HepG2 (cell line): ENCODE measurements around the gene CDKN1A. TPM values are rescaled to one million over a fixed set of nuclear protein-coding genes. Genes with fewer than 3 reads are reported as not detected.

Source experiments
- ATAC-seq: fragments of 200-7000 bp; cut with Tn5 transposase; 3 replicates; pipeline ENCODE4 v1.9.1; 2020; ENCODE audit warnings: mild to moderate bottlenecking, moderate library complexity
- BruUV-seq: library from RNA; stranded (reverse); fragments of 400-500 nt; replicated peaks from 2 replicates; lab custom pipeline; 2021; lab: Mats Ljungman, UMichigan
- CTCF ChIA-PET: fragments of 300-600 bp; formaldehyde crosslinking; extraction: SDS; loops from one replicate; lab custom pipeline; 2021; ENCODE audit warnings: low total read pairs, inconsistent platforms, low intra/inter-chr PET ratio; lab: Yijun Ruan, JAX
- POLR2A ChIA-PET: fragments of 350-600 bp; sonication (Branson Sonifier 250); formaldehyde crosslinking; loops from one replicate; lab custom pipeline; 2020; ENCODE audit warnings: antibody characterized with exemption, inconsistent platforms; lab: Yijun Ruan, JAX
- DNase-seq: peaks from one replicate; pipeline ENCODE4 v3.0.0-alpha.2; 2015; ENCODE audit warnings: low spot score
- FAIRE-seq: peaks from 3 replicates; lab custom pipeline; 2011; peaks lifted over from hg19 to GRCh38; lab: Jason Lieb, UNC
- H2AFZ ChIP-seq: one replicate; pipeline ENCODE4 v1.6.1; 2011; ENCODE audit warnings: low read length, inconsistent platforms
- H3K27ac ChIP-seq: fragments of 300-600 bp; 3 replicates; pipeline ENCODE4 v1.8.0; 2011; ENCODE audit warnings: mixed run types, mild to moderate bottlenecking, mixed read lengths, low read length, inconsistent platforms; ENCODE audit not compliant: insufficient read depth; ENCODE audit errors: extremely low read length
- H3K27me3 ChIP-seq, 2 experiments: fragments of 200-600 bp in 1 of 2; 2 replicates in 1 of 2; 3 replicates in 1 of 2; pipeline versions ENCODE4 v1.6.0 to v1.8.0; 2011; ENCODE audit warnings: low read length in 2 of 2, mild to moderate bottlenecking in 2 of 2, moderate library complexity in 2 of 2, inconsistent platforms in 1 of 2; ENCODE audit not compliant: insufficient read depth in 2 of 2, control insufficient read depth in 1 of 2
- H3K36me3 ChIP-seq, 2 experiments: fragments of 200-600 bp in 1 of 2; replicated peaks in 1 of 2; 2 replicates in 1 of 2; 3 replicates in 1 of 2; pipeline versions ENCODE4 v1.5.1 to v1.8.0; 2011; ENCODE audit warnings: low read length in 2 of 2, inconsistent platforms in 1 of 2; ENCODE audit not compliant: insufficient read depth in 2 of 2, control insufficient read depth in 1 of 2
- H3K4me1 ChIP-seq: 2 replicates; pipeline ENCODE4 v1.5.1; 2012; ENCODE audit warnings: low read length, inconsistent platforms; ENCODE audit not compliant: insufficient read depth
- H3K4me2 ChIP-seq: 2 replicates; pipeline ENCODE4 v1.6.0; 2011; ENCODE audit warnings: low read depth, low read length, inconsistent platforms
- H3K4me3 ChIP-seq, 3 experiments: fragments of 200-600 bp in 1 of 3; sonication (generic), shearing (Covaris generic) in 1 of 3; replicated peaks in 1 of 3; 2 replicates each; pipeline ENCODE4 v1.5.1; 2011 to 2016; ENCODE audit warnings: low read length in 3 of 3, inconsistent platforms in 2 of 3, low read depth in 2 of 3, mild to moderate bottlenecking in 2 of 3, control low read depth in 1 of 3, mixed read lengths in 1 of 3; ENCODE audit not compliant: insufficient read depth in 1 of 3
- H3K79me2 ChIP-seq: one replicate; pipeline ENCODE4 v1.6.1; 2011; ENCODE audit warnings: low read length, inconsistent platforms; ENCODE audit not compliant: insufficient read depth
- H3K9ac ChIP-seq: 2 replicates; pipeline ENCODE4 v1.6.0; 2011; ENCODE audit warnings: mild to moderate bottlenecking, low read depth, low read length, inconsistent platforms; ENCODE audit not compliant: insufficient read depth
- H3K9me3 ChIP-seq: 2 replicates; pipeline ENCODE4 v1.5.1; 2012; ENCODE audit warnings: mild to moderate bottlenecking, low read length
- H4K20me1 ChIP-seq: 2 replicates; pipeline ENCODE4 v1.6.0; 2011; ENCODE audit warnings: inconsistent platforms, mild to moderate bottlenecking, low read length, moderate library complexity; ENCODE audit not compliant: insufficient read depth
- ZNF569 ChIP-seq: sonication (generic); formaldehyde crosslinking; IDR thresholded peaks from 2 replicates; pipeline ENCODE4 v1.5.0; 2020; ENCODE audit warnings: mild to moderate bottlenecking, missing genetic modification reagents, moderate library complexity, borderline replicate concordance
- WGBS: methylation state at CpG from one replicate; pipeline ENCODE4 v1.1.6; 2017; ENCODE audit warnings: low lambda C conversion rate; 5-methylcytosine and 5-hydroxymethylcytosine counted together
- in situ Hi-C: cut with HindIII; loops from 2 replicates; pipeline ENCODE4 v1.10.0; 2017; ENCODE audit warnings: low pct_unique_long_range_greater_than_20kb; ENCODE audit not compliant: extremely low pct_ligation_motif_present
- intact Hi-C: fragments of 100-400 bp; cut with micrococcal nuclease; formaldehyde crosslinking; loops from one replicate; pipeline ENCODE4 v1.10.0; 2022; ENCODE audit not compliant: unreplicated experiment
- polyA plus RNA-seq, 8 experiments: library from polyadenylated mRNA; depleted of rRNA in 3 of 8; stranded (reverse) in 7 of 8; unstranded in 1 of 8; fragments of >200 nt; fragmentation: Illumina TruSeq in 4 of 8; extraction: Trizol in 4 of 8; gene quantifications; 2 replicates each; pipeline versions ENCODE4 v1.2.1 to v1.2.3, GENCODE V29; 2011 to 2016; ENCODE audit warnings: low read depth in 4 of 8, missing spikeins in 1 of 8, mixed read lengths in 1 of 8; ENCODE audit not compliant: insufficient read depth in 1 of 8
- total RNA-seq, 5 experiments: library from RNA; depleted of rRNA; stranded (reverse); fragments of >200 nt; fragmentation: Illumina TruSeq; extraction: Trizol; gene quantifications; 2 replicates each; pipeline ENCODE4 v1.2.3, GENCODE V29; 2016; ENCODE audit warnings: low read depth in 1 of 5
- TF ChIP-seq, protein P1 (sequence below): sonication (generic); formaldehyde crosslinking; IDR thresholded peaks from 2 replicates; pipeline ENCODE4 v1.5.1; 2020; ENCODE audit warnings: mild to moderate bottlenecking, missing genetic modification reagents, moderate library complexity

The CDKN1A gene
- total and polyA plus RNA-seq, 2 of the 13 experiments (the other 11 are each of a cell fraction or from before 2014, with no cell fraction given), result 60.7 to 92.1 TPM

DNA sequence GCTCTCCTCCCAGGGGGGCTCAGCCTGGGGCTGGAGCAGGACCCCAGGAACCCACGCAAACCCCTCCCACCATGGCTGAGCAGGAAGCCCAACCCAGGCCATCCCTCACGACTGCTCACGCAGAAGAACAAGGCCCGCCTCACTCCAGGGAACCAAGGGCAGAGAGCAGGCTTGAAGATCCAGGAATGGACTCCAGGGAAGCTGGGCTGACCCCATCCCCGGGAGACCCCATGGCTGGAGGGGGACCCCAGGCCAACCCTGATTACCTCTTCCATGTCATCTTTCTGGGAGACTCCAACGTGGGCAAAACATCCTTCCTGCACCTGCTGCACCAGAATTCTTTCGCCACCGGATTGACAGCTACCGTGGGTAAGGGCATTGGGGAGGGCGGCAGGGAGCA is 43.9 kb downstream of the CDKN1A start:
- WGBS, result 40% methylated on average over 7 of the region's 10 CpGs
- intact Hi-C loops (loop anchor here (5.0 kb wide), 1 partner anchor 40 kb away; no protein-coding TSS in a partner anchor), in situ Hi-C loops (loop anchor here (5.0 kb wide), 1 partner anchor 100 kb away; no protein-coding TSS in a partner anchor)

More for the DNA sequence above, 43.9 kb downstream of the CDKN1A start:
- ATAC-seq (no peak), FAIRE-seq (no peak), DNase-seq (no peak)
- no peaks in the 10 kb centered on the region for H3K36me3 ChIP-seq
- H3K27me3 ChIP-seq, result peaks cover 7 to 50% of the 10 kb centered on the region in 2 experiments; a peak in 4 of 5 replicates
- BruUV-seq, result no TSS peak
- H3K79me2 ChIP-seq, result no peaks in the 10 kb centered on the region
- H3K9ac ChIP-seq, result no peak overlapping the region
- POLR2A ChIA-PET, result no interaction called here
- no peaks in the 10 kb centered on the region for H4K20me1 ChIP-seq
- H2AFZ ChIP-seq, result no peak overlapping the region
- H3K4me2 ChIP-seq, result no peak overlapping the region
- CTCF ChIA-PET, result interaction anchor here (4.1 kb wide), 1 partner anchor 98 kb away, joined by 59 read pairs; no protein-coding TSS in a partner anchor
- no peak overlapping the region for H3K4me3 ChIP-seq
- H3K27ac ChIP-seq, result no peak overlapping the region
- TF ChIP-seq, protein P1, sequence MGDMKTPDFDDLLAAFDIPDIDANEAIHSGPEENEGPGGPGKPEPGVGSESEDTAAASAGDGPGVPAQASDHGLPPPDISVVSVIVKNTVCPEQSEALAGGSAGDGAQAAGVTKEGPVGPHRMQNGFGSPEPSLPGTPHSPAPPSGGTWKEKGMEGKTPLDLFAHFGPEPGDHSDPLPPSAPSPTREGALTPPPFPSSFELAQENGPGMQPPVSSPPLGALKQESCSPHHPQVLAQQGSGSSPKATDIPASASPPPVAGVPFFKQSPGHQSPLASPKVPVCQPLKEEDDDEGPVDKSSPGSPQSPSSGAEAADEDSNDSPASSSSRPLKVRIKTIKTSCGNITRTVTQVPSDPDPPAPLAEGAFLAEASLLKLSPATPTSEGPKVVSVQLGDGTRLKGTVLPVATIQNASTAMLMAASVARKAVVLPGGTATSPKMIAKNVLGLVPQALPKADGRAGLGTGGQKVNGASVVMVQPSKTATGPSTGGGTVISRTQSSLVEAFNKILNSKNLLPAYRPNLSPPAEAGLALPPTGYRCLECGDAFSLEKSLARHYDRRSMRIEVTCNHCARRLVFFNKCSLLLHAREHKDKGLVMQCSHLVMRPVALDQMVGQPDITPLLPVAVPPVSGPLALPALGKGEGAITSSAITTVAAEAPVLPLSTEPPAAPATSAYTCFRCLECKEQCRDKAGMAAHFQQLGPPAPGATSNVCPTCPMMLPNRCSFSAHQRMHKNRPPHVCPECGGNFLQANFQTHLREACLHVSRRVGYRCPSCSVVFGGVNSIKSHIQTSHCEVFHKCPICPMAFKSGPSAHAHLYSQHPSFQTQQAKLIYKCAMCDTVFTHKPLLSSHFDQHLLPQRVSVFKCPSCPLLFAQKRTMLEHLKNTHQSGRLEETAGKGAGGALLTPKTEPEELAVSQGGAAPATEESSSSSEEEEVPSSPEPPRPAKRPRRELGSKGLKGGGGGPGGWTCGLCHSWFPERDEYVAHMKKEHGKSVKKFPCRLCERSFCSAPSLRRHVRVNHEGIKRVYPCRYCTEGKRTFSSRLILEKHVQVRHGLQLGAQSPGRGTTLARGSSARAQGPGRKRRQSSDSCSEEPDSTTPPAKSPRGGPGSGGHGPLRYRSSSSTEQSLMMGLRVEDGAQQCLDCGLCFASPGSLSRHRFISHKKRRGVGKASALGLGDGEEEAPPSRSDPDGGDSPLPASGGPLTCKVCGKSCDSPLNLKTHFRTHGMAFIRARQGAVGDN (CRISPR knock-in tag), result peak; percentile 17; the same call in 1 of the 2 replicates
- TF ChIP-seq ZNF569, result no peak
- H3K4me1 ChIP-seq, result no peaks in the 10 kb centered on the region
- no peaks in the 10 kb centered on the region for H3K9me3 ChIP-seq
